ENCODE measurements around the gene AGPAT1. TPM values are rescaled to one million over a fixed set of nuclear protein-coding genes. Genes with fewer than 3 reads are reported as not detected.

AGPAT1 gene
- total and polyA plus RNA-seq, 10 of the 15 experiments (the other 5 are each of a cell fraction or from before 2014, with no cell fraction given) = 13.9 to 39.5 (median 24.7) TPM

DNA sequence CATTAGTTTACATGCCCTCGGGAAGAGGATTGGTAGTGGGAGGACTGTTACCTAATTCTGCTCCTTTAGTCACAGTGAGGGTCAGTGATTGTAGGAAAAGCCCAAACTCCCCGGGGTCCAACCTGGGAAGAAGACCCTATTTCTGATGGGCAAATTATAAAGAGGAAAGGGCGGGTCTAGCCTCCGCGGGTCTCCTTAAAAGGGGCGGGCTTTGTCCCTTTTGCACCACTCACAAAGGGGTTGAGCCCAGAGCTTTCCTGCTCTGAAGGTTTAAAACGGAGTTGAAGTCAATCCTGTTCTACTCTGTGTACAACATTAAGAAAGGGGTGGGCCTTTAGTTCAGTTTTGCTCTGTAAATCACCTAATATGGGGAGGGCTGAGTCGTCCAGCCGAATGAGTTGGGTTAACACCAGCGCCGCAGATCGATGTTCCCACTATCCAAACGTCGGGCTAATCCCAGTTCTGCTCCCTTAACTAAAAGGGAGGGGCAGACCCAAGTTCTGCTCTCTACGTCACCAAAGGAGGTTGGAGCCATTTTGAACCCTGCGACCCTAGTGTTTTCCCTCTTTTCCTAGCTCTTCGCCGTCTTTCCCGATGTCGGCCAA lies 1.4 kb upstream of the AGPAT1 start (continued):
- TF ChIP-seq POU2F2 (IDR thresholded peaks at IDR 0.05; ENCODE audit: borderline replicate concordance, low read depth, low read length) = no peak; the same call in 2 of the 3 replicates
- TF ChIP-seq IKZF2 (IDR thresholded peaks at IDR 0.05) = peak; percentile 87 to 90
- TF ChIP-seq, protein P1, sequence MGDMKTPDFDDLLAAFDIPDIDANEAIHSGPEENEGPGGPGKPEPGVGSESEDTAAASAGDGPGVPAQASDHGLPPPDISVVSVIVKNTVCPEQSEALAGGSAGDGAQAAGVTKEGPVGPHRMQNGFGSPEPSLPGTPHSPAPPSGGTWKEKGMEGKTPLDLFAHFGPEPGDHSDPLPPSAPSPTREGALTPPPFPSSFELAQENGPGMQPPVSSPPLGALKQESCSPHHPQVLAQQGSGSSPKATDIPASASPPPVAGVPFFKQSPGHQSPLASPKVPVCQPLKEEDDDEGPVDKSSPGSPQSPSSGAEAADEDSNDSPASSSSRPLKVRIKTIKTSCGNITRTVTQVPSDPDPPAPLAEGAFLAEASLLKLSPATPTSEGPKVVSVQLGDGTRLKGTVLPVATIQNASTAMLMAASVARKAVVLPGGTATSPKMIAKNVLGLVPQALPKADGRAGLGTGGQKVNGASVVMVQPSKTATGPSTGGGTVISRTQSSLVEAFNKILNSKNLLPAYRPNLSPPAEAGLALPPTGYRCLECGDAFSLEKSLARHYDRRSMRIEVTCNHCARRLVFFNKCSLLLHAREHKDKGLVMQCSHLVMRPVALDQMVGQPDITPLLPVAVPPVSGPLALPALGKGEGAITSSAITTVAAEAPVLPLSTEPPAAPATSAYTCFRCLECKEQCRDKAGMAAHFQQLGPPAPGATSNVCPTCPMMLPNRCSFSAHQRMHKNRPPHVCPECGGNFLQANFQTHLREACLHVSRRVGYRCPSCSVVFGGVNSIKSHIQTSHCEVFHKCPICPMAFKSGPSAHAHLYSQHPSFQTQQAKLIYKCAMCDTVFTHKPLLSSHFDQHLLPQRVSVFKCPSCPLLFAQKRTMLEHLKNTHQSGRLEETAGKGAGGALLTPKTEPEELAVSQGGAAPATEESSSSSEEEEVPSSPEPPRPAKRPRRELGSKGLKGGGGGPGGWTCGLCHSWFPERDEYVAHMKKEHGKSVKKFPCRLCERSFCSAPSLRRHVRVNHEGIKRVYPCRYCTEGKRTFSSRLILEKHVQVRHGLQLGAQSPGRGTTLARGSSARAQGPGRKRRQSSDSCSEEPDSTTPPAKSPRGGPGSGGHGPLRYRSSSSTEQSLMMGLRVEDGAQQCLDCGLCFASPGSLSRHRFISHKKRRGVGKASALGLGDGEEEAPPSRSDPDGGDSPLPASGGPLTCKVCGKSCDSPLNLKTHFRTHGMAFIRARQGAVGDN (IDR thresholded peaks at IDR 0.05) = peak; percentile 61
- peak in 1 of 2 experiments; percentile 22; a peak in 1 of 4 replicates for TF ChIP-seq EP300 (IDR thresholded peaks at IDR 0.05; ENCODE audit: borderline replicate concordance in 1 of 2, control insufficient read depth in 1 of 2, low read depth in 2 of 2, low read length in 2 of 2)
- peak; percentile 93 for TF ChIP-seq IKZF1 (conservative IDR thresholded peaks at IDR 0.05)
- TF ChIP-seq STAT3 (IDR thresholded peaks at IDR 0.05; ENCODE audit: low read depth, low read length) = 0 out of 2 replicates have a peak, but pooled peaks have one; percentile 28
- TF ChIP-seq CBFB (IDR thresholded peaks at IDR 0.05; ENCODE audit: low read depth) = no peak
- TF ChIP-seq NBN (IDR thresholded peaks at IDR 0.05) = peak; percentile 67
- peak; percentile 44; the same call in 1 of the 2 replicates for TF ChIP-seq GABPA (IDR thresholded peaks at IDR 0.05; ENCODE audit: low read depth)
- TF ChIP-seq, protein P2, sequence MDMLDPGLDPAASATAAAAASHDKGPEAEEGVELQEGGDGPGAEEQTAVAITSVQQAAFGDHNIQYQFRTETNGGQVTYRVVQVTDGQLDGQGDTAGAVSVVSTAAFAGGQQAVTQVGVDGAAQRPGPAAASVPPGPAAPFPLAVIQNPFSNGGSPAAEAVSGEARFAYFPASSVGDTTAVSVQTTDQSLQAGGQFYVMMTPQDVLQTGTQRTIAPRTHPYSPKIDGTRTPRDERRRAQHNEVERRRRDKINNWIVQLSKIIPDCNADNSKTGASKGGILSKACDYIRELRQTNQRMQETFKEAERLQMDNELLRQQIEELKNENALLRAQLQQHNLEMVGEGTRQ (IDR thresholded peaks at IDR 0.05; ENCODE audit: borderline replicate concordance, low read depth, low read length) = no peak
- TF ChIP-seq YY1 (IDR thresholded peaks at IDR 0.05; ENCODE audit: low read depth, low read length) = peak; percentile 89
- TF ChIP-seq POLR2A (IDR thresholded peaks at IDR 0.05; ENCODE audit: low read depth, low read length) = peak; percentile 37
- TF ChIP-seq NR2F1 (conservative IDR thresholded peaks at IDR 0.05) = peak; percentile 59; the same call in 1 of the 2 replicates
- TF ChIP-seq, protein P3, sequence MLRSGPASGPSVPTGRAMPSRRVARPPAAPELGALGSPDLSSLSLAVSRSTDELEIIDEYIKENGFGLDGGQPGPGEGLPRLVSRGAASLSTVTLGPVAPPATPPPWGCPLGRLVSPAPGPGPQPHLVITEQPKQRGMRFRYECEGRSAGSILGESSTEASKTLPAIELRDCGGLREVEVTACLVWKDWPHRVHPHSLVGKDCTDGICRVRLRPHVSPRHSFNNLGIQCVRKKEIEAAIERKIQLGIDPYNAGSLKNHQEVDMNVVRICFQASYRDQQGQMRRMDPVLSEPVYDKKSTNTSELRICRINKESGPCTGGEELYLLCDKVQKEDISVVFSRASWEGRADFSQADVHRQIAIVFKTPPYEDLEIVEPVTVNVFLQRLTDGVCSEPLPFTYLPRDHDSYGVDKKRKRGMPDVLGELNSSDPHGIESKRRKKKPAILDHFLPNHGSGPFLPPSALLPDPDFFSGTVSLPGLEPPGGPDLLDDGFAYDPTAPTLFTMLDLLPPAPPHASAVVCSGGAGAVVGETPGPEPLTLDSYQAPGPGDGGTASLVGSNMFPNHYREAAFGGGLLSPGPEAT (IDR thresholded peaks at IDR 0.05; ENCODE audit: low read depth) = peak; percentile 84
- 0 out of 2 replicates have a peak, but pooled peaks have one; percentile 39 for TF ChIP-seq PAX8 (IDR thresholded peaks at IDR 0.05)
- peak; percentile 46; the same call in 1 of the 2 replicates for TF ChIP-seq TAF1 (IDR thresholded peaks at IDR 0.05; ENCODE audit: borderline replicate concordance, low read depth, low read length)
- 0 out of 2 replicates have a peak, but pooled peaks have one; percentile 26 for TF ChIP-seq PML (IDR thresholded peaks at IDR 0.05; ENCODE audit: low read length)
- TF ChIP-seq, protein P4, sequence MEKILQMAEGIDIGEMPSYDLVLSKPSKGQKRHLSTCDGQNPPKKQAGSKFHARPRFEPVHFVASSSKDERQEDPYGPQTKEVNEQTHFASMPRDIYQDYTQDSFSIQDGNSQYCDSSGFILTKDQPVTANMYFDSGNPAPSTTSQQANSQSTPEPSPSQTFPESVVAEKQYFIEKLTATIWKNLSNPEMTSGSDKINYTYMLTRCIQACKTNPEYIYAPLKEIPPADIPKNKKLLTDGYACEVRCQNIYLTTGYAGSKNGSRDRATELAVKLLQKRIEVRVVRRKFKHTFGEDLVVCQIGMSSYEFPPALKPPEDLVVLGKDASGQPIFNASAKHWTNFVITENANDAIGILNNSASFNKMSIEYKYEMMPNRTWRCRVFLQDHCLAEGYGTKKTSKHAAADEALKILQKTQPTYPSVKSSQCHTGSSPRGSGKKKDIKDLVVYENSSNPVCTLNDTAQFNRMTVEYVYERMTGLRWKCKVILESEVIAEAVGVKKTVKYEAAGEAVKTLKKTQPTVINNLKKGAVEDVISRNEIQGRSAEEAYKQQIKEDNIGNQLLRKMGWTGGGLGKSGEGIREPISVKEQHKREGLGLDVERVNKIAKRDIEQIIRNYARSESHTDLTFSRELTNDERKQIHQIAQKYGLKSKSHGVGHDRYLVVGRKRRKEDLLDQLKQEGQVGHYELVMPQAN (conservative IDR thresholded peaks at IDR 0.05) = 0 out of 2 replicates have a peak, but pooled peaks have one; percentile 51
- TF ChIP-seq POLR2AphosphoS5 (IDR thresholded peaks at IDR 0.05; ENCODE audit: low read length) = peak; percentile 62; the same call in 1 of the 2 replicates

Data from GM12878 (cell line).